OCI-LY7 (cell line): ENCODE measurements around the gene PCNX1. TPM values are rescaled to one million over a fixed set of nuclear protein-coding genes. Genes with fewer than 3 reads are reported as not detected.
"Not testable (repeated sequence)": the region's sequence is repeated elsewhere in the genome, so short reads cannot be mapped to it uniquely, and the experiment has no call there.

Experiments used
- BruUV-seq: library from RNA; stranded (reverse); fragments of 400-500 nt; replicated peaks from 2 replicates; lab custom pipeline; 2021; lab: Mats Ljungman, UMichigan
- CTCF ChIA-PET: fragments of 300-600 bp; sonication (Branson Sonifier 250); formaldehyde crosslinking; loops from one replicate; lab custom pipeline; 2022; ENCODE audit warnings: antibody characterized with exemption; ENCODE audit not compliant: unreplicated experiment; lab: Charles Lee
- POLR2A ChIA-PET: fragments of 300-600 bp; sonication (Branson Sonifier 250); formaldehyde crosslinking; loops from one replicate; lab custom pipeline; 2022; ENCODE audit warnings: antibody characterized with exemption; lab: Charles Lee
- DNase-seq: peaks from one replicate; pipeline ENCODE4 v3.0.0-alpha.2; 2015; ENCODE audit warnings: low spot score
- H2AFZ ChIP-seq: fragments of 200-600 bp; sonication (generic), shearing (Covaris generic); 2 replicates; pipeline ENCODE4 v1.6.1; 2014; ENCODE audit warnings: mild to moderate bottlenecking, antibody characterized with exemption, low read length, moderate library complexity
- H3K27ac ChIP-seq: fragments of 200-600 bp; sonication (generic); 2 replicates; pipeline ENCODE4 v1.5.1; 2014; ENCODE audit warnings: mixed run types, low read depth, mild to moderate bottlenecking, moderate library complexity, low read length, inconsistent platforms; ENCODE audit not compliant: poor library complexity, severe bottlenecking
- H3K36me3 ChIP-seq: fragments of 200-600 bp; sonication (generic); 2 replicates; pipeline ENCODE4 v1.6.1; 2014; ENCODE audit warnings: mild to moderate bottlenecking, antibody characterized with exemption, low read length, moderate library complexity, mixed read lengths; ENCODE audit not compliant: insufficient read depth
- H3K4me1 ChIP-seq: fragments of 200-600 bp; sonication (generic); 2 replicates; pipeline ENCODE4 v1.5.1; 2014; ENCODE audit warnings: mild to moderate bottlenecking, low read length; ENCODE audit not compliant: insufficient read depth, poor library complexity, severe bottlenecking
- H3K4me2 ChIP-seq: fragments of 200-600 bp; sonication (generic); 2 replicates; pipeline ENCODE4 v1.6.1; 2014; ENCODE audit warnings: mild to moderate bottlenecking, low read length
- H3K4me3 ChIP-seq: fragments of 200-600 bp; sonication (generic); 2 replicates; pipeline ENCODE4 v1.5.1; 2014; ENCODE audit warnings: mild to moderate bottlenecking, low read depth, low read length; ENCODE audit not compliant: poor library complexity, severe bottlenecking
- H3K79me2 ChIP-seq: fragments of 200-600 bp; sonication (generic); 2 replicates; pipeline ENCODE4 v1.6.1; 2016; ENCODE audit warnings: low read depth, mild to moderate bottlenecking, low read length, moderate library complexity, mixed read lengths; ENCODE audit not compliant: insufficient read depth
- H3K9me2 ChIP-seq: fragments of 200-600 bp; sonication (generic); 2 replicates; pipeline ENCODE4 v1.6.1; 2016; ENCODE audit warnings: mild to moderate bottlenecking, low read length, mixed read lengths; ENCODE audit not compliant: insufficient read depth
- H3K9me3 ChIP-seq: fragments of 200-600 bp; sonication (generic); 2 replicates; pipeline ENCODE4 v1.6.1; 2014; ENCODE audit warnings: mild to moderate bottlenecking, mixed run types, low read length, mixed read lengths
- H4K20me1 ChIP-seq: fragments of 200-600 bp; sonication (generic); 2 replicates; pipeline ENCODE4 v1.6.1; 2014; ENCODE audit warnings: mild to moderate bottlenecking, antibody characterized with exemption, low read length, moderate library complexity, mixed read lengths; ENCODE audit not compliant: insufficient read depth
- EZH2phosphoT487 ChIP-seq: fragments of 200-600 bp; sonication (generic); IDR thresholded peaks from 2 replicates; pipeline ENCODE4 v1.6.1; 2018; ENCODE audit warnings: low read depth, borderline replicate concordance, mild to moderate bottlenecking, mixed run types, antibody characterized with exemption, low read length, moderate library complexity, mixed read lengths
- intact Hi-C: fragments of 100-400 bp; cut with micrococcal nuclease; formaldehyde crosslinking; loops from one replicate; pipeline ENCODE4 v1.10.0; 2022; ENCODE audit not compliant: unreplicated experiment
- total RNA-seq, 2 experiments: library from RNA; depleted of rRNA in 1 of 2; stranded (reverse); fragments of >200 nt in 1 of 2; shearing (Covaris generic) in 1 of 2; gene quantifications; 2 replicates each; pipeline ENCODE4 v1.2.3, GENCODE V29; 2014 to 2022
- TF ChIP-seq, protein P1 (sequence below): fragments of 200-600 bp; sonication (generic); conservative IDR thresholded peaks from 2 replicates; pipeline ENCODE4 v1.5.1; 2014; ENCODE audit warnings: mild to moderate bottlenecking, antibody characterized with exemption, low read length, moderate library complexity, mixed read lengths

The PCNX1 gene
- total RNA-seq, 2 experiments from 2014 or later = 27.7 to 33.5 TPM

DNA sequence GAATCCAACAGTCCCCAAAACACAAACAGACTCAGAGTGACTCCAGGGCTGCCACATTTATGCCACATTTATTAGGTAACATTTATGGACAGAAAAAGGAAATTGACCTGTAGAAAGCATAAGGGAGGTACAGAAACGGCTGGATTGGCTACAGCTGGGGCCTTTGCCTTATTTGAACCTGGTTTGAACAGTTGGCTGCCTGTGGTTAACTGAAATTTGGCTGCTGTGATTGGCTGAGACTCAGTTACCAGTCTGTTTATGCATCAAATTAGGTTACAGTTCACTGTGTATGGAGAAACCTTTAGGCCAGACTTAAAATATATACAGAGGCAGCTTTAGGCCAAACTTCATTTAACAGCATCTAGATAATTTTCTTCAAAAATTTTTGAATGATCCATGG lies 27.8 kb upstream of the PCNX1 start:
- BruUV-seq = no TSS peak

DNA sequence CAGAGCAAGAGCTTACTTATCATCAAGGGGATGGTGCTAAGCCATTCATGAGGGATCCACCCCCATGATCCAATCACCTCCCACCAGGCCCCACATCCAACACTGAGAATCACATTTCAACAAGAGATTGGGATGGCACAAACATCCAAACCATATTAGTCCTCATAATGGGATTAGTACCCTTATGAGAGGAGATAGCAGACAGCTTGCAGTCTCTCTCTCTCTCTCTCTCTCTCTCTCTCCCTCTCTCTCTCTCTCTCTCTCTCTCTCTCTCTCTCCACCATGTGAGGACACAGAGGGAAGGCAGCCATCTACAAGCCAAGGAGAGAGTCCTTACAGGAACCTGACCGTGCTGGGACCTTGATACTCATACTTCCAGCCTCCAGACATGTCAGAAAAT lies 26.4 kb upstream of the PCNX1 start:
- H3K9me3 ChIP-seq, H3K4me3 ChIP-seq, intact Hi-C loops, H2AFZ ChIP-seq, BruUV-seq, H3K4me1 ChIP-seq, H3K79me2 ChIP-seq, H3K27ac ChIP-seq, H3K9me2 ChIP-seq, H3K36me3 ChIP-seq, H4K20me1 ChIP-seq, DNase-seq, CTCF ChIA-PET, H3K4me2 ChIP-seq: not testable (repeated sequence)
- POLR2A ChIA-PET = interaction anchor here (0.6 kb wide), 1 partner anchor 614 kb away, joined by 6 read pairs; no protein-coding TSS in a partner anchor

More for the DNA sequence above, 27.8 kb upstream of the PCNX1 start:
- no peak for TF ChIP-seq EZH2phosphoT487
- TF ChIP-seq, protein P1, sequence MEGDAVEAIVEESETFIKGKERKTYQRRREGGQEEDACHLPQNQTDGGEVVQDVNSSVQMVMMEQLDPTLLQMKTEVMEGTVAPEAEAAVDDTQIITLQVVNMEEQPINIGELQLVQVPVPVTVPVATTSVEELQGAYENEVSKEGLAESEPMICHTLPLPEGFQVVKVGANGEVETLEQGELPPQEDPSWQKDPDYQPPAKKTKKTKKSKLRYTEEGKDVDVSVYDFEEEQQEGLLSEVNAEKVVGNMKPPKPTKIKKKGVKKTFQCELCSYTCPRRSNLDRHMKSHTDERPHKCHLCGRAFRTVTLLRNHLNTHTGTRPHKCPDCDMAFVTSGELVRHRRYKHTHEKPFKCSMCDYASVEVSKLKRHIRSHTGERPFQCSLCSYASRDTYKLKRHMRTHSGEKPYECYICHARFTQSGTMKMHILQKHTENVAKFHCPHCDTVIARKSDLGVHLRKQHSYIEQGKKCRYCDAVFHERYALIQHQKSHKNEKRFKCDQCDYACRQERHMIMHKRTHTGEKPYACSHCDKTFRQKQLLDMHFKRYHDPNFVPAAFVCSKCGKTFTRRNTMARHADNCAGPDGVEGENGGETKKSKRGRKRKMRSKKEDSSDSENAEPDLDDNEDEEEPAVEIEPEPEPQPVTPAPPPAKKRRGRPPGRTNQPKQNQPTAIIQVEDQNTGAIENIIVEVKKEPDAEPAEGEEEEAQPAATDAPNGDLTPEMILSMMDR = no peak
- Histone ChIP-seq H3K4me2 (no peak overlapping the region), H4K20me1 (no peaks in the 10 kb centered on the region), H3K79me2 (no peaks in the 10 kb centered on the region), H2AFZ (no peak overlapping the region), H3K4me1 (no peaks in the 10 kb centered on the region), H3K4me3 (no peak overlapping the region), H3K9me2 (no peaks in the 10 kb centered on the region), H3K36me3 (no peaks in the 10 kb centered on the region), H3K27ac (no peak overlapping the region), H3K9me3 (no peaks in the 10 kb centered on the region)
- ChIA-PET POLR2A (interaction anchor here (0.7 kb wide), 1 partner anchor 20 kb away, joined by 3 read pairs; no protein-coding TSS in a partner anchor), CTCF (interaction anchor here (0.6 kb wide), 1 partner anchor 150 kb away, joined by 3 read pairs; no protein-coding TSS in a partner anchor)
- no peak for DNase-seq
- intact Hi-C loops = no loop called here

DNA sequence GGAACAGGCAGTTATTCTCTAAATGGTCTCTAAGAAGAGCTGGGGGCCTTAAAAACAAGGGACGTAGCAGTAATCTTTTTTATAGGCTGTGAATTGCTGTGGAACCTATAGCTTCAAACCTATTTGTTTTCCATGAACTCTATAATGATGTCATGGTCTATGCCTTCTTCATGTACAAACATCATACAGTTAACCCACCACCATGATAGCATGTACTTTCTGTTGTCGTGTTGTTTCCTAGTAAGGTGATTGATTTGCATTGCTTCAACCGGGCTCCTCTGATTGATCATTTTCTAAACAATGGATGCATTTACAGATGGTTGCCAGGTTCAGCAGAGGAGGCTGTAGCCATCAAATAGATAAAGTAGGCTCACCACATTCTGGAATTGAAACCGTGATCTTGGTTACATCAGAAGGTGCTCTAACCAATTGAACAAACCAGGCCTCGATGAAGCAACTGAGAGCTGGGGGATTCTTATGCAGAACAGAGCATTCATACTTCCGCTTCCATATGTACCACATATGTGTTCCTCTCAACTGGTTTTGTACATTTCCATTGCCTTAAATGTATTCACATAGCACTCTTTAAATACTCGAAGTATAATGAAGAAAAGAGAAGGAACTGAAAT lies 25.6 kb upstream of the PCNX1 start:
- intact Hi-C loops = no loop called here
- Histone ChIP-seq H3K27ac (no peak overlapping the region), H3K4me2 (no peak overlapping the region)

More for the DNA sequence above, 25.6 kb upstream of the PCNX1 start:
- Histone ChIP-seq H3K9me3 (no peaks in the 10 kb centered on the region), H4K20me1 (no peaks in the 10 kb centered on the region), H3K4me3 (no peak overlapping the region), H3K9me2 (no peaks in the 10 kb centered on the region), H2AFZ (no peak overlapping the region), H3K4me1 (peaks cover 4% of the 10 kb centered on the region), H3K36me3 (no peaks in the 10 kb centered on the region), H3K79me2 (no peaks in the 10 kb centered on the region)
- ChIA-PET POLR2A (no interaction called here), CTCF (no interaction called here)
- no peak for TF ChIP-seq EZH2phosphoT487
- DNase-seq = no peak
- no TSS peak for BruUV-seq
